HEK293T (cell line): ENCODE measurements around the gene GNB1L.

Experiments used
- ARNT ChIP-seq: fragments of 450-650 bp; IDR thresholded peaks from 2 replicates; pipeline ENCODE4 v1.6.1; 2017; ENCODE audit warnings: mild to moderate bottlenecking
- BHLHE40 ChIP-seq: fragments of 450-650 bp; IDR thresholded peaks from 2 replicates; pipeline ENCODE4 v1.6.1; 2016; ENCODE audit warnings: mild to moderate bottlenecking, moderate library complexity, borderline replicate concordance
- CTBP1 ChIP-seq: fragments of 450-650 bp; IDR thresholded peaks from 2 replicates; pipeline ENCODE4 v1.6.1; 2016; ENCODE audit warnings: borderline replicate concordance
- ELF4 ChIP-seq: fragments of 450-650 bp; IDR thresholded peaks from 2 replicates; pipeline ENCODE4 v1.6.1; 2017; ENCODE audit warnings: antibody characterized with exemption
- FOXM1 ChIP-seq: fragments of 450-650 bp; IDR thresholded peaks from 2 replicates; pipeline ENCODE4 v1.6.1; 2017; ENCODE audit warnings: mild to moderate bottlenecking, borderline replicate concordance
- SP1 ChIP-seq: fragments of 450-650 bp; IDR thresholded peaks from 2 replicates; pipeline ENCODE4 v1.6.1; 2017
- SUZ12 ChIP-seq: fragments of 450-650 bp; IDR thresholded peaks from 2 replicates; pipeline ENCODE4 v1.6.1; 2016; ENCODE audit warnings: mild to moderate bottlenecking
- TARDBP ChIP-seq: fragments of 450-650 bp; IDR thresholded peaks from 2 replicates; pipeline ENCODE4 v1.6.1; 2016
- ZNF384 ChIP-seq: fragments of 450-650 bp; IDR thresholded peaks from 2 replicates; pipeline ENCODE4 v1.6.1; 2016

- TF ChIP-seq ZNF384 = no peak
- TF ChIP-seq ELF4 = no peak
- TF ChIP-seq CTBP1 = no peak
- no peak for TF ChIP-seq BHLHE40
- TF ChIP-seq ARNT = no peak
- no peak for TF ChIP-seq FOXM1
- TF ChIP-seq TARDBP = no peak
- TF ChIP-seq SUZ12 = no peak
- TF ChIP-seq SP1 = no peak
Measured at GRCh38 chr22:19898831-19899567, 44.3 kb upstream of the GNB1L start.
